DOHH2 (cell line): ENCODE measurements around the gene WSCD2.

ENCODE experiments used
- CTCF ChIP-seq: fragments of 200-600 bp; sonication (generic); IDR thresholded peaks from one replicate; pipeline ENCODE4 v1.5.1; 2014; ENCODE audit warnings: antibody characterized with exemption, mild to moderate bottlenecking, low read depth, low read length; ENCODE audit not compliant: poor library complexity, severe bottlenecking
- EZH2phosphoT487 ChIP-seq: fragments of 200-600 bp; sonication (generic); IDR thresholded peaks from 2 replicates; pipeline ENCODE4 v1.6.1; 2017; ENCODE audit warnings: borderline replicate concordance, mild to moderate bottlenecking, antibody characterized with exemption, low read length, moderate library complexity, mixed read lengths

- no peak for TF ChIP-seq CTCF
- TF ChIP-seq EZH2phosphoT487: no peak
Observed at GRCh38 chr12:108198043-108198442, 69.0 kb downstream of the WSCD2 start.
